H1 (cell line): ENCODE results near the gene KIF13A. TPM values are rescaled to one million over a fixed set of nuclear protein-coding genes. Genes with fewer than 3 reads are reported as not detected.

Experiments used
- CTCF ChIA-PET: fragments of 300-600 bp; sonication (Branson Sonifier 250); formaldehyde crosslinking; loops from one replicate; lab custom pipeline; 2021; ENCODE audit not compliant: partially characterized antibody; lab: Charles Lee
- POLR2A ChIA-PET: fragments of 300-600 bp; sonication (Branson Sonifier 250); formaldehyde crosslinking; loops from one replicate; lab custom pipeline; 2021; ENCODE audit warnings: inconsistent platforms; ENCODE audit not compliant: partially characterized antibody; lab: Charles Lee
- DNase-seq, 2 experiments: peaks; one replicate each; pipeline versions ENCODE4 v3.0.0 to v3.0.0-alpha.2; 2010 to 2022; ENCODE audit warnings: low spot score in 2 of 2, low read depth in 1 of 2, mixed read lengths in 1 of 2
- FAIRE-seq: peaks from 2 replicates; lab custom pipeline; 2011; peaks lifted over from hg19 to GRCh38; lab: Jason Lieb, UNC
- H2AFZ ChIP-seq: 2 replicates; pipeline ENCODE4 v1.8.1; 2012; ENCODE audit warnings: low read length, inconsistent platforms
- H2AK5ac ChIP-seq: 2 replicates; pipeline ENCODE4 v1.6.1; 2013; ENCODE audit warnings: low read depth, low read length
- H2BK120ac ChIP-seq: replicated peaks from 2 replicates; pipeline ENCODE3; 2013; ENCODE audit warnings: low read depth, low read length, inconsistent platforms
- H2BK12ac ChIP-seq: 2 replicates; pipeline ENCODE4 v1.6.1; 2013; ENCODE audit warnings: low read depth, low read length
- H2BK15ac ChIP-seq: 2 replicates; pipeline ENCODE4 v1.6.1; 2013; ENCODE audit warnings: low read length
- H2BK20ac ChIP-seq: 2 replicates; pipeline ENCODE4 v1.6.1; 2013; ENCODE audit warnings: low read length
- H2BK5ac ChIP-seq: 2 replicates; pipeline ENCODE4 v1.6.1; 2013; ENCODE audit warnings: low read depth, low read length
- H3K14ac ChIP-seq: 2 replicates; pipeline ENCODE4 v1.6.1; 2013; ENCODE audit warnings: inconsistent platforms; ENCODE audit not compliant: insufficient read length
- H3K18ac ChIP-seq: 2 replicates; pipeline ENCODE4 v1.6.1; 2013; ENCODE audit warnings: low read length; ENCODE audit errors: extremely low read depth
- H3K23ac ChIP-seq: 2 replicates; pipeline ENCODE4 v1.6.1; 2013; ENCODE audit warnings: inconsistent platforms; ENCODE audit not compliant: insufficient read length
- H3K23me2 ChIP-seq: 2 replicates; pipeline ENCODE4 v1.6.1; 2013; ENCODE audit warnings: low read depth, low read length
- H3K27ac ChIP-seq: 2 replicates; pipeline ENCODE4 v1.6.1; 2011; ENCODE audit warnings: low read depth, low read length, inconsistent platforms
- H3K27me3 ChIP-seq, 4 experiments: replicated peaks in 1 of 4; 1 replicate in 1 of 4; 2 replicates in 3 of 4; pipeline versions ENCODE4 v1.6.1 to v1.8.1; 2011 to 2013; ENCODE audit warnings: low read length in 3 of 4, mild to moderate bottlenecking in 3 of 4, inconsistent platforms in 2 of 4, mixed read lengths in 2 of 4, moderate library complexity in 1 of 4; ENCODE audit not compliant: control insufficient read depth in 3 of 4, insufficient read depth in 3 of 4; ENCODE audit errors: extremely low read depth in 1 of 4
- H3K36me3 ChIP-seq, 4 experiments: 2 replicates each; pipeline versions ENCODE4 v1.6.1 to v1.8.1; 2011 to 2013; ENCODE audit warnings: mild to moderate bottlenecking in 4 of 4, low read length in 3 of 4, moderate library complexity in 2 of 4, control low read depth in 1 of 4, inconsistent platforms in 1 of 4; ENCODE audit not compliant: insufficient read depth in 4 of 4, control insufficient read depth in 2 of 4
- H3K4ac ChIP-seq: replicated peaks from 2 replicates; pipeline ENCODE3; 2013; ENCODE audit warnings: low read length, low read depth, mixed read lengths, inconsistent platforms; ENCODE audit not compliant: insufficient read length
- H3K4me1 ChIP-seq, 4 experiments: replicated peaks in 1 of 4; 1 replicate in 1 of 4; 2 replicates in 3 of 4; pipeline versions ENCODE4 v1.6.1 to v1.8.1; 2011 to 2013; ENCODE audit warnings: low read length in 3 of 4, inconsistent platforms in 2 of 4, mixed read lengths in 1 of 4; ENCODE audit not compliant: insufficient read depth in 4 of 4, control insufficient read depth in 3 of 4
- H3K4me2 ChIP-seq, 2 experiments: 2 replicates each; pipeline versions ENCODE4 v1.6.1 to v1.8.1; 2011 to 2013; ENCODE audit warnings: low read depth in 2 of 2, low read length in 2 of 2, control low read depth in 1 of 2, inconsistent platforms in 1 of 2, mild to moderate bottlenecking in 1 of 2; ENCODE audit not compliant: insufficient read depth in 1 of 2
- H3K4me3 ChIP-seq, 4 experiments: fragments of 200-600, 300-600 bp in 1 of 4; sonication (generic), shearing (Covaris generic), sonication (Bioruptor Twin) in 1 of 4; 2 replicates each; pipeline versions ENCODE4 v1.5.1 to v1.8.1; 2011 to 2016; ENCODE audit warnings: low read length in 4 of 4, low read depth in 3 of 4, control low read depth in 2 of 4, inconsistent platforms in 2 of 4, mild to moderate bottlenecking in 2 of 4, mixed read lengths in 1 of 4, moderate library complexity in 1 of 4; ENCODE audit not compliant: insufficient read depth in 2 of 4; ENCODE audit errors: extremely low read depth in 1 of 4
- H3K56ac ChIP-seq: replicated peaks from 2 replicates; pipeline ENCODE3; 2013; ENCODE audit warnings: low read depth, mild to moderate bottlenecking, mixed read lengths, low read length, inconsistent platforms; ENCODE audit not compliant: insufficient read length
- H3K79me1 ChIP-seq: 2 replicates; pipeline ENCODE4 v1.6.1; 2013; ENCODE audit warnings: low read depth, low read length, control low read depth
- H3K79me2 ChIP-seq, 2 experiments: 2 replicates each; pipeline versions ENCODE4 v1.6.1 to v1.8.1; 2012 to 2013; ENCODE audit warnings: low read length in 2 of 2, mild to moderate bottlenecking in 2 of 2, inconsistent platforms in 1 of 2; ENCODE audit not compliant: insufficient read depth in 2 of 2, control insufficient read depth in 1 of 2
- H3K9ac ChIP-seq, 4 experiments: replicated peaks in 1 of 4; 1 replicate in 1 of 4; 2 replicates in 3 of 4; pipeline versions ENCODE4 v1.6.1 to v1.8.1; 2011 to 2013; ENCODE audit warnings: low read depth in 3 of 4, low read length in 3 of 4, control low read depth in 2 of 4, mild to moderate bottlenecking in 2 of 4, moderate library complexity in 2 of 4, inconsistent platforms in 1 of 4; ENCODE audit errors: extremely low read depth in 1 of 4
- H3K9me3 ChIP-seq, 2 experiments: 2 replicates each; pipeline versions ENCODE4 v1.6.1 to v1.8.1; 2012 to 2013; ENCODE audit warnings: mild to moderate bottlenecking in 2 of 2, moderate library complexity in 2 of 2, control low read depth in 1 of 2, inconsistent platforms in 1 of 2, low read depth in 1 of 2, low read length in 1 of 2, mixed read lengths in 1 of 2; ENCODE audit not compliant: insufficient read depth in 2 of 2
- H4K20me1 ChIP-seq, 2 experiments: replicated peaks in 1 of 2; 2 replicates each; pipeline versions ENCODE3 to v1.8.1; 2011 to 2013; ENCODE audit warnings: inconsistent platforms in 2 of 2, low read length in 2 of 2, mild to moderate bottlenecking in 1 of 2; ENCODE audit not compliant: insufficient read depth in 2 of 2, control insufficient read depth in 1 of 2
- H4K5ac ChIP-seq: 2 replicates; pipeline ENCODE4 v1.6.1; 2013; ENCODE audit warnings: low read length, low read depth, mixed read lengths, inconsistent platforms; ENCODE audit not compliant: insufficient read length
- H4K8ac ChIP-seq: 2 replicates; pipeline ENCODE4 v1.8.0; 2013; ENCODE audit warnings: mild to moderate bottlenecking, moderate library complexity, low read length, inconsistent platforms; ENCODE audit not compliant: insufficient read depth; ENCODE audit errors: extremely low read depth
- H4K91ac ChIP-seq: replicated peaks from 2 replicates; pipeline ENCODE3; 2013; ENCODE audit warnings: low read length, mixed read lengths, inconsistent platforms; ENCODE audit not compliant: insufficient read length
- ATF2 ChIP-seq: IDR thresholded peaks from 2 replicates; pipeline ENCODE4 v1.6.1; 2012; ENCODE audit warnings: low read length, inconsistent platforms
- BCL11A ChIP-seq, 2 experiments: IDR thresholded peaks; one replicate each; pipeline ENCODE4 v1.6.1; 2011; ENCODE audit warnings: low read depth in 2 of 2, low read length in 2 of 2, mild to moderate bottlenecking in 2 of 2
- E2F6 ChIP-seq: IDR thresholded peaks from 2 replicates; pipeline ENCODE4 v1.6.1; 2012; ENCODE audit warnings: inconsistent platforms
- GABPA ChIP-seq: IDR thresholded peaks from 2 replicates; pipeline ENCODE4 v1.6.1; 2011; ENCODE audit warnings: mild to moderate bottlenecking, low read length, moderate library complexity, borderline replicate concordance; ENCODE audit not compliant: insufficient read depth
- HDAC2 ChIP-seq, 2 experiments: fragments of 300-600 bp in 1 of 2; sonication (generic) in 1 of 2; IDR thresholded peaks; 2 replicates each; pipeline ENCODE4 v1.6.1; 2011 to 2012; ENCODE audit warnings: low read depth in 2 of 2, low read length in 2 of 2, mild to moderate bottlenecking in 2 of 2, moderate library complexity in 2 of 2, borderline replicate concordance in 1 of 2, inconsistent platforms in 1 of 2
- HDAC6 ChIP-seq: IDR thresholded peaks from one replicate; pipeline ENCODE4 v1.7.1; 2012; ENCODE audit warnings: low read depth, mild to moderate bottlenecking, inconsistent platforms, low read length, moderate library complexity
- KDM1A ChIP-seq: fragments of 200-600, 300-600 bp; sonication (generic); IDR thresholded peaks from 2 replicates; pipeline ENCODE4 v1.7.1; 2016; ENCODE audit warnings: mild to moderate bottlenecking, low read length, borderline replicate concordance
- POU5F1 ChIP-seq: IDR thresholded peaks from 2 replicates; pipeline ENCODE4 v1.6.1; 2011; ENCODE audit warnings: low read depth, mild to moderate bottlenecking, low read length, moderate library complexity
- RFX5 ChIP-seq: IDR thresholded peaks from 2 replicates; pipeline ENCODE4 v1.6.1; 2011; ENCODE audit warnings: low read depth, low read length, improper control_type of control experiment, borderline replicate concordance
- RXRA ChIP-seq: IDR thresholded peaks from 2 replicates; pipeline ENCODE4 v1.6.1; 2011; ENCODE audit warnings: low read depth, mild to moderate bottlenecking, low read length, moderate library complexity; ENCODE audit not compliant: insufficient read depth
- SP1 ChIP-seq: IDR thresholded peaks from 2 replicates; pipeline ENCODE4 v1.6.1; 2011; ENCODE audit warnings: low read depth, low read length
- TBP ChIP-seq: IDR thresholded peaks from 2 replicates; pipeline ENCODE4 v1.6.1; 2011; ENCODE audit warnings: low read depth, low read length, improper control_type of control experiment
- polyA plus RNA-seq, 7 experiments: library from polyadenylated mRNA; depleted of rRNA in 3 of 7; stranded (reverse) in 5 of 7; unstranded in 2 of 7; fragments of >200 nt in 5 of 7; fragments of 200-250 nt in 2 of 7; gene quantifications; 1 replicate in 5 of 7; 2 replicates in 1 of 7; 4 replicates in 1 of 7; pipeline versions ENCODE4 v1.2.1 to v1.2.3, GENCODE V29; 2011 to 2013; ENCODE audit warnings: missing spikeins in 2 of 7, mixed read lengths in 2 of 7
- total RNA-seq: library from RNA; stranded (reverse); fragmentation: NEBNext Ultra II Directional; extraction: Animal tissue kit (Norgen Biotek cat#: 25700); gene quantifications from 2 replicates; pipeline ENCODE4 v1.2.1, GENCODE V29; 2021

Gene KIF13A
- total and polyA plus RNA-seq, 2 of the 8 experiments (the other 6 are each of a cell fraction or from before 2014, with no cell fraction given): 14.7 to 40.8 TPM

- no peak overlapping the region for H4K91ac ChIP-seq
- H2BK15ac ChIP-seq: no peak overlapping the region
- no peak for DNase-seq
- H2AK5ac ChIP-seq: no peak overlapping the region
- H3K27ac ChIP-seq: no peak overlapping the region
- no peaks in the 10 kb centered on the region for H3K23me2 ChIP-seq
- H3K79me1 ChIP-seq: no peaks in the 10 kb centered on the region
- no peak overlapping the region for H3K4me3 ChIP-seq
- H3K36me3 ChIP-seq: 0 out of 8 replicates have a peak, but pooled peaks cover 0 to 2% (median 0%) of the 10 kb centered on the region in 4 experiments
- no peak overlapping the region for H3K4ac ChIP-seq
- no peak for FAIRE-seq
- H3K9me3 ChIP-seq: peaks cover 0 to 8% of the 10 kb centered on the region in 2 experiments; a peak in 1 of 4 replicates
- no peak overlapping the region for H3K14ac ChIP-seq
- H3K4me2 ChIP-seq: peak overlapping the region in 1 of 2 experiments; percentile 21; a peak in 1 of 4 replicates
- no peak overlapping the region for H4K8ac ChIP-seq
- POLR2A ChIA-PET: interaction anchor here (0.8 to 0.9 kb wide), 2 partner anchors 9 to 42 kb away, joined by 3 read pairs; no protein-coding TSS in a partner anchor
- H3K56ac ChIP-seq: no peak overlapping the region
- CTCF ChIA-PET: interaction anchor here (1.1 to 1.8 kb wide), 2 partner anchors 12 to 123 kb away, joined by 3 to 4 read pairs; no protein-coding TSS in a partner anchor
- H2AFZ ChIP-seq: 0 out of 2 replicates have a peak overlapping the region, but pooled peaks have one; percentile 12
- H3K27me3 ChIP-seq: no peaks in the 10 kb centered on the region
- H3K18ac ChIP-seq: no peak overlapping the region
- no peak overlapping the region for H2BK120ac ChIP-seq
- no peak overlapping the region for H3K9ac ChIP-seq
- H2BK5ac ChIP-seq: no peak overlapping the region
- H3K23ac ChIP-seq: no peak overlapping the region
- no peak overlapping the region for H2BK20ac ChIP-seq
- no peaks in the 10 kb centered on the region for H3K79me2 ChIP-seq
- H4K5ac ChIP-seq: no peak overlapping the region
- H4K20me1 ChIP-seq: no peaks in the 10 kb centered on the region
- 0 out of 2 replicates have a peak overlapping the region, but pooled peaks have one; percentile 35 for H2BK12ac ChIP-seq
- H3K4me1 ChIP-seq: peaks cover 0 to 5% (median 2%) of the 10 kb centered on the region in 4 experiments; a peak in 3 of 7 replicates
- TF ChIP-seq BCL11A (IDR thresholded peaks at IDR 0.05; ENCODE audit: low read depth in 2 of 2, low read length in 2 of 2) (no peak), RFX5 (no peak), E2F6 (no peak), KDM1A (no peak), RXRA (no peak), HDAC2 (IDR thresholded peaks at IDR 0.05; ENCODE audit: borderline replicate concordance in 1 of 2, low read depth in 2 of 2, low read length in 2 of 2) (no peak), GABPA (no peak), POU5F1 (no peak), TBP (no peak), ATF2 (no peak), HDAC6 (no peak), SP1 (no peak)
Measured at GRCh38 chr6:18016133-18016532, 28.7 kb upstream of the KIF13A start.
